ENCODE measurements around the gene EYA4.

DNA sequence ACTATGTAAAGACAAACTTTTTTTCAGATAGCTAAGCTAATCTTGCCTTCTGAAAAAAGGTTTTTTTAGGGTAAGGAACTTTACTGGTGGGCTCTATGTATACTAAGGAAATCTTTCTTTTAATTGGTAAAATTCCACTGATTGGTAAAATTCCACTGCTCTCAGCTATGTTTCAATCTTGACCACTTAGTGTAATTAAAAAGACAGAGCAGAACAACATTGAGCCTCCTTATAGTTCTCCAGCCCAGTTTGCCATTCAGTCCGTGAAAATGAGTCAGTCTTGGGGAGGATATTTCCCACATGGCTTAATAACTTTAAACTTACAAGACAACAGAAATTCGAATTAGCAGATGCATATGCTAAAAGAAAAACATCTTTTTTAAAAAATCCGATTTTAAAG, 92.7 kb downstream of the EYA4 start:
- TF ChIP-seq CTCF (IDR thresholded peaks at IDR 0.05) (no peak), POLR2A (IDR thresholded peaks at IDR 0.05) (no peak), EP300 (IDR thresholded peaks at IDR 0.05) (no peak)
